Measurements from ENCODE around the gene SOX1.

SOX1 gene

GRCh38 chr13:112106478-112107141, 39.7 kb downstream of the SOX1 start:
- peak; percentile 82 for DNase-seq (ENCODE audit: low spot score)

GRCh38 chr13:112107289-112107688, 40.3 kb downstream of the SOX1 start:
- no peak for DNase-seq (ENCODE audit: low spot score)

- DNase-seq (ENCODE audit: low spot score), result no peak
These were observed 43.5 kb downstream of the SOX1 start for GRCh38 chr13:112110479-112110878.

- DNase-seq (ENCODE audit: low spot score), result no peak
These were observed 44.4 kb downstream of the SOX1 start for GRCh38 chr13:112111239-112111857.

- DNase-seq (ENCODE audit: low spot score), result no peak
These were observed 45.8 kb downstream of the SOX1 start for GRCh38 chr13:112112534-112113276.

GRCh38 chr13:112113348-112113747, 46.4 kb downstream of the SOX1 start:
- no peak for DNase-seq (ENCODE audit: low spot score)

GRCh38 chr13:112113851-112114250, 46.9 kb downstream of the SOX1 start:
- DNase-seq (ENCODE audit: low spot score), result no peak

GRCh38 chr13:112114391-112114790, 47.4 kb downstream of the SOX1 start:
- DNase-seq (ENCODE audit: low spot score), result no peak

GRCh38 chr13:112115403-112116091, 48.6 kb downstream of the SOX1 start:
- no peak for DNase-seq (ENCODE audit: low spot score)

GRCh38 chr13:112116187-112116950, 49.4 kb downstream of the SOX1 start:
- no peak for DNase-seq (ENCODE audit: low spot score)

- DNase-seq (ENCODE audit: low spot score), result no peak
These were observed 50.5 kb downstream of the SOX1 start for GRCh38 chr13:112117258-112117954.

- no peak for DNase-seq (ENCODE audit: low spot score)
These were observed 51.0 kb downstream of the SOX1 start for GRCh38 chr13:112117955-112118302.

GRCh38 chr13:112118451-112119064, 51.6 kb downstream of the SOX1 start:
- no peak for DNase-seq (ENCODE audit: low spot score)

- DNase-seq (ENCODE audit: low spot score), result no peak
These were observed 52.5 kb downstream of the SOX1 start for GRCh38 chr13:112119192-112120030.

GRCh38 chr13:112120031-112120373, 53.1 kb downstream of the SOX1 start:
- no peak for DNase-seq (ENCODE audit: low spot score)
